Epithelial cell of esophagus (primary cell): ENCODE measurements around the gene TLK1.

ENCODE experiments used
- DNase-seq: peaks from one replicate; pipeline ENCODE4 v3.0.0; 2010; ENCODE audit warnings: low read depth
- H3K4me3 ChIP-seq: 2 replicates; pipeline ENCODE4 v1.5.1; 2011; ENCODE audit warnings: mild to moderate bottlenecking, low read length, control low read depth
- CTCF ChIP-seq: IDR thresholded peaks from 2 replicates; pipeline ENCODE4 v1.5.1; 2011; ENCODE audit warnings: low read depth, mild to moderate bottlenecking, low read length, control low read depth, inconsistent platforms; ENCODE audit not compliant: insufficient read depth; ENCODE audit errors: missing control alignments

Gene TLK1

GRCh38 chr2:171201271-171201670 is 40.6 kb upstream of the TLK1 start:
- no peak overlapping the region for H3K4me3 ChIP-seq
- no peak for TF ChIP-seq CTCF
- no peak for DNase-seq

- no peak overlapping the region for H3K4me3 ChIP-seq
- no peak for TF ChIP-seq CTCF
- no peak for DNase-seq
These were observed 39.8 kb upstream of the TLK1 start for GRCh38 chr2:171200469-171200868.

- H3K4me3 ChIP-seq, result no peak overlapping the region
- no peak for DNase-seq
- no peak for TF ChIP-seq CTCF
These were observed 30.3 kb upstream of the TLK1 start for GRCh38 chr2:171191021-171191420.

GRCh38 chr2:171187819-171188218 is 27.1 kb upstream of the TLK1 start:
- H3K4me3 ChIP-seq, result no peak overlapping the region
- no peak for DNase-seq
- TF ChIP-seq CTCF, result no peak

- TF ChIP-seq CTCF, result no peak
- no peak for DNase-seq
- no peak overlapping the region for H3K4me3 ChIP-seq
These were observed 26.5 kb upstream of the TLK1 start for GRCh38 chr2:171187177-171187576.

- DNase-seq, result no peak
- H3K4me3 ChIP-seq, result no peak overlapping the region
- TF ChIP-seq CTCF, result no peak
These were observed 25.2 kb upstream of the TLK1 start for GRCh38 chr2:171185941-171186340.

- no peak for TF ChIP-seq CTCF
- H3K4me3 ChIP-seq, result no peak overlapping the region
- no peak for DNase-seq
These were observed 24.6 kb upstream of the TLK1 start for GRCh38 chr2:171185165-171185818.
